HS-5 (cell line): ENCODE results near the gene NT5C3B.
"Not testable (repeated sequence)": the region's sequence is repeated elsewhere in the genome, so short reads cannot be mapped to it uniquely, and the experiment has no call there.

Source experiments
- DNase-seq: peaks from one replicate; pipeline ENCODE4 v3.0.0-alpha.2; 2012; ENCODE audit warnings: low read depth

The NT5C3B gene

GRCh38 chr17:41835800-41836549, at the start of gene NT5C3B:
NT5C3B (minus strand) TSS chr17:41836232; CDS start chr17:41836193, 39 bp downstream.
- no peak for DNase-seq

DNA sequence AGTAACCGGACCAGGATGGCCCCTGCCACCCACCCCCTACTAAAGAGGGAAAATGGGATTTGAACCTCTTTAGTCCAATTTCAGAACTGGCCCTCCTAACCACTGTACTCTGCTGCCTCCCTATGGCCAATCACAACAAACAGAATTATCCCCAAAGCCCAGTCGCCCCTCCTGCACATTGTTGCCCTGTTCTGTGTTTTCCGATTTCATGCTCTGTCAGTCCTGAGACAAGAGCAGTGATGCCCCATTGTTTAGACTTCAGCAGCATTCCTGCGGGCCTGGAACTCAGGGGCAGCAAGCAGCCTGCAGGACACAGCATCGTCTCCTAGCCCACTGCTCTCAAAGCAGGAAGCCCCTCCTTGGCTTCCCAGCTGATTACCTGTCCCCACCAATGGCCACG, 49.7 kb upstream of the NT5C3B start:
- no peak for DNase-seq

DNA sequence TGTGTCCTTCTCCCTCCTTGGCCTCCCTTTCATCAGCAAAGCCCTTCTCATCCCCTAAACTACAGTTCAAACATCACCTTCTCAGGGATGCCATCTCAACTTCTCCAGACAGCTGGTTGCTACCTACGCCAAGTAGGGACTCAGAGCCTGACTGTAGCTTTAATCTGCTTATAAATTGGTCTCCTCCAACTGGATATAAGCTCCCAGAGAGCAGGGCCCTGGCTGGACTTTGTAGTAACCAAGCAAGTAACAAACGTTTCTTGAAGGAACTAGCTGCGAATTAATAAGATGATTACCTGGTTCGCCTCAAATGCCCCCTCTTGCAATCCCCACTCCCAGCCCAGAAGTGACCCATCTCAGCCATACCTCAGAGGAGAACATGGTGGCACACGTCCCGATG, 46.7 kb upstream of the NT5C3B start:
- no peak for DNase-seq

- DNase-seq = no peak
These were observed 44.1 kb upstream of the NT5C3B start for GRCh38 chr17:41880130-41880529.

- DNase-seq = not testable (repeated sequence)
These were observed 38.2 kb upstream of the NT5C3B start for GRCh38 chr17:41874293-41874670.

GRCh38 chr17:41873559-41874292, 37.7 kb upstream of the NT5C3B start:
- no peak for DNase-seq

DNA sequence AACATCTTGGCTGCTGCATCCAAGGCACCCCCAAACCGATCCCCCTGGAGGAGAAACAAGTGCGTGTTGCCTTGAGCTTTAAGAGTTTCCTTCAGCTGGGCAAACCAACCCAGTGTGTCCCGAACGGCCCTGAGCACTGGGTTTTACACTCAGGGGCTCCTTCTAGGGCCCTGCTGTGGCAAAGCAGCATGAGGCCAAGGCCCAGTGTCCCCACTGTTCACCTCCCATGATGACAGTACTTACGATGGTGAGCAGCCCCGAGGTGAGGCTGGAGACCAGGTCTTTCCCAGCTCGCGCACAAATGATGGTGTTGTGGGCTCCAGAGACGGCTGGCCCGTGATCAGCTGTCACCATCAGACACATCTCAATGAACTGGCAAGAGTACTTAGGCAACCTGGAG, 35.8 kb upstream of the NT5C3B start:
- DNase-seq = no peak

- DNase-seq = no peak
These were observed 34.6 kb upstream of the NT5C3B start for GRCh38 chr17:41870627-41871026.

DNA sequence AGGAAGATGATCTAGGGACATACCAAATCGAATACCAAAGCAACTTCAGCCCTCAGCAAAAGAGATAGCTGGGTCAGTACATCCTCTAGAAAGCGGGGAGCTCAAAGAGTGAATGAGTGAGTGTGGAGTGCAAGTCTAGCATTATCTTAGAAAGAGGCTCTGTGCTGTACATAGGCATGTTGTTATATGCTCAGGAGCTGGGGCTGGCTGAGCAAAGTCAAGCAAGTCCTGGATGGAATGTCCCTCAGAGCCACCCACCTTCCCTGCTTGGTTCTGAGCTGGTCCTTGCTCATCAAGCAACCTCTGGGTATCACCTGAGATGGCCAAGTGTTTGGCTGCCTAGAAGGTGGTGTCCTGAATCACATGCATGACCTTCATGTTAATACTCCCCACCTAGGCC, 34.1 kb upstream of the NT5C3B start:
- no peak for DNase-seq

DNA sequence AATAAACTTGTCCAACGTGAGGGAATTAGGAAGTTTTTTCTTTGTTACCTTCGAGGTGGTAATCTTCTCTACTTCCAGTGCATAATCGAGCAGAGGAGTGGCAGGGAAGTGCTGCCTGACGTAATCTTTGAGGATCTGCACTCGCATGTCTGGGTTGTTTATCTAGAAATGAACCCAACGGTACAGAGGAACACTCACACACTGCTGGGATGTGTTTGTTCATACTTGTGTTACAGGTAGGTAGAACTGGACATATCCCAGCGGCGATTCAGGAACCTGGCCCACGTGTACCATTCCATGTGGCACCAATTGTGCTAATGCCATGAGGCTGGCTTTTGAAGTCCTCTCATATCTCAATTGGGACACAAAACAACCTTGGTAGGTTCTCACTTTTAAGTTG, 33.4 kb upstream of the NT5C3B start:
- DNase-seq = no peak

GRCh38 chr17:41868568-41868967, 32.5 kb upstream of the NT5C3B start:
- no peak for DNase-seq

DNA sequence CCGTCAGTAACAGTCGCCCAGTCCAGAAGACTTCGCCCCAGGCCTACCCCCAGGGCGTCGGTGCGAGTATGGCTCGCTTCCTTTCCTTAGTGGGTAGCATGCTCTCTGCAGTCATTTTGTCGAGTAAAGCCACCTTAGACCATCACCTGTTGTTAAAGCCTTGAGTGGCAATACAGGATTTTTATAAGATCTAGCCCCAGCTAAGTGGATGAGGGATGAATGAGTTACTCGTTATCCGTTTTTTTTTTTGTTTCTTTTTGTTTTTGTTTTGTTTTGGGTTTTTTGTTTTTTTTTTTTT, 29.5 kb upstream of the NT5C3B start:
- peak; percentile 33 for DNase-seq

- DNase-seq = peak; percentile 48
These were observed 29.0 kb upstream of the NT5C3B start, which contains the start of gene KLHL11 for GRCh38 chr17:41864836-41865595. KLHL11 (minus strand) TSS chr17:41865423; CDS start chr17:41865370, 53 bp downstream.

GRCh38 chr17:41864498-41864835, 28.4 kb upstream of the NT5C3B start:
- no peak for DNase-seq

DNA sequence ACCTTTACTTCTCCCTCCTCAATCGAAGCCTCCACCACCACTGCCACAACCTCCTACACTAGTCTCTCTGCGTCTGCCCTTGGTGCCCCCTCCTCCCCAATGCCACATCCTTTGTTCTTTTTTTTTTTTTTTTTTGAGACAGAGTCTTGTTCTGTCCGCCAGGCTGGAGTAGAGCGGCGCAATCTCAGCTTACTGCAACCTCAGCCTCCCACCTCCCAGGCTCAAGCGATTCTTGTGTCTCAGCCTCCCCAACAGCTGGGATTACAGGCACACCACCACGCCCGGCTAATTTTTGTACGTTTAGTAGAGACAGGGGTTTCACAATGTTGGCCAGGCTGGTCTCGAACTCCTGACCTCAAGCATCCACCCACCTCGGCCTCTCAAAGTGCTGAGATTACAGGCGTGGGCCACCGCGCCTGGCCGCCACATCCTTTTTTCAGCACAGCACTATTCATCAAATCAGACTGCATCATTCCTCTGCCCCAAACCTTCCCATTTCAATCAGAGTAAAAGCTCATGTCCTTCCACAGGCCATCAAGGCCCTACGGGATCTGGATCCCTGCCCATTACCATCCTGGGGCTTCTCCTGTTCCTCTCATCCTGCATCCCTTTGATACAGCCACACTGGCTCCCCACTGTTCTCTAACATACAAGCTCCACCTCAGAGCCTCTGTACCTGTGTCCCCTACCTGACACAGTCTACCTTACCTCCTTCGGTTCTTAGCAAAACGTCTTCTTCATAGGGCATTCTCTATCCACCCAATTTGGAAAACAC, 27.2 kb upstream of the NT5C3B start:
- DNase-seq = no peak

DNA sequence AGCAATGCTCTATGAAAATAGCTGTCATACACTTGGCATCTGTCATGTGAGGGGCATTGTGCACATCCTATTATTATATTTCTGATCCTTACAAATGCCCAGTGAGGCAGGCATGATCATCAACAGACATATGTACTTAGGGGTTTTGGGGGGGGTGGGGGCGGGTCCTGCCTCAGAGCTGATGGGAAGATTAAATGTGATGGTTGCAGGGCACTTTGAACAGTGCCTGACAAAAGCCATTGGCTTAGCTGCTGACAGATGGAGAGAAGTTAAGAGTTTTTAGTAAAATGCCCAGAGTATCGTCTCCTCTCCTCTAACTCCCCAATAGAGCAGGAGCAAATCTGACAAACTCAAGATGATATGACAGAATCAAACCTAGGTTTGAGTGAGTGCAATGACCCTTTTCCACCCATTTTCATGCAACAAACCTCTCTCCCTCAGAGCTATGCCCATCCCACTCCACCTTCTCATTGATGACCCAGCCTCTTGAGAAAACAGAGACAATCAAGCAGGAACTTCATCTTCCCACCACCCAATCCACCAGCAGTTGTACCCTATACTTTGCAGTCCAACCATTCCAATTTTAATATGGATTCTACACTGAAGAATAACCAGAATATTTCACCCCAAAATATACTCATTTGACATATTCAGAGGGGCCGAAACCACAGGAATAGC, 24.4 kb upstream of the NT5C3B start:
- DNase-seq = no peak

DNA sequence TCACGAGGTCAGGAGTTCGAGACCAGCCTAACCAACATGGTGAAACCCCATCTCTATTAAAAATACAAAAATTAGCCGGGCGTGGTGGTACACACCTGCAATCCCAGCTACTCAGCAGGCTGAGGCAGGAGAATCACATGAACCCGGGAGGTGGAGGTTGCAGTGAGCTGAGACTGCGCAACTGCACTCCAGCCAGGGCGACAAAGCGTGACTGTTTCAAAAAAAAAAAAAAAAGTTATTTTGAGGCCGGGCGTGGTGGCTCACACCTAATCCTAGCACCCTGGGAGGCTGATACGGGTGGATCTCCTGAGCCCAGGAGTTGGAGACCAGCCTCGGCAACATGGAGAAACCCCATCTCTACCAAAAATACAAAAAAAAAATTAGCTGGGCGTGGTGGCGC, 15.3 kb upstream of the NT5C3B start:
- DNase-seq = not testable (repeated sequence)

GRCh38 chr17:41849251-41849990, 13.4 kb upstream of the NT5C3B start:
- no peak for DNase-seq

DNA sequence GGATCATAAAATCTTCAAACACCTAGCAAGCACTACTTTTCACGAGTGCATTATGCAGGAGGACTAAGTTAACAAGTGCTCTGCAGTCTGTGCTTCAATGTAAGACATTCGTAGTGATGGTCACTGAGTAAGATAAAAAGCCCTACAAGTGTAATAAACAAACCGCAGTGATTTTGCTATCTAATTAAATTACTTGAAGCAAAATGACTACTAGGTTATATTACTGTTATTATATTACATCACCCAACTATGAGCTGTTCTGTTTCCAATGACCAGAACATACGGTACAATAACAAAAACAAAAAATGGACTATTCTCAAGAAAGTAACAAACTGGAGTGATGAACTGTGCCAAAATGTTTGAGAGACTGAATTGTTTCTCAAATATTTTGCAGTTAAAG, 12.8 kb upstream of the NT5C3B start:
- DNase-seq = no peak

DNA sequence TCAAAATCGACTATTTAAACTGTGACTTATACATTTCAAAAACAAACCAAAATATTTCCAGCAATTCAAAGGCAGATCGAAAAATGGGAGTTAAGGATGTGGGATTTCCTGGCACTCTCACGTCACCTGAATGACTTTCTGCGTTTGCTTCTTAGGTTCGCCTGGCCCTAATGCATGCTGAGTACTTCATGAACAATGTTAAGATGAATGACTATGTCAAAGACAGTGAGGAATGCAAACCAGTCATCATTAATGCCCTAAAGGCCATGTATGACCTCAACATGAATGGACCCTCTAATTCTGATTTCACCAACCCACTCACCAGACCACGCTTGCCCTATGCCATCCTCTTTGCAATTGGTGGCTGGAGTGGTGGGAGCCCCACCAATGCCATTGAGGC, 8.9 kb upstream of the NT5C3B start:
- DNase-seq = no peak

DNA sequence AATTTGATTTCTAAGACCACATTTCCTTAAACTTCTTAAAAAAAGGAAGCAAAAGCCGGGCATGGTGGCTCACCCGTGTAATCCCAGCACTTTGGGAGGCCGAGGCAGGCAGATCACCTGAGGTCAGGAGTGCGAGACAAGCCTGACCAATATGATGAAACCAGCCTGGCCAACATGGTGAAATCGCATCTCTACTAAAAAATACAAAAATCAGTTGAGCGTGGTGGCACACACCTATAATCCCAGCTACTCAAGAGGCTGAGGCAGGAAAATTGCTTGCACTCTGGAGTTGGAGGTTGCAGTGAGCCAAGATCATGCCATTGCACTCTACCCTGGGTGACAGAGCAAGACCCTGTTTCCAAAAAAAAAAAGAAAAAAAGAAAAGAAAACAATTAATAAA, 4.7 kb upstream of the NT5C3B start:
- DNase-seq = not testable (repeated sequence)
